HCT116 (cell line): ENCODE results near the gene LIX1.
"Not testable (repeated sequence)": the region's sequence is repeated elsewhere in the genome, so short reads cannot be mapped to it uniquely, and the experiment has no call there.

Experiments
- EZH2phosphoT487 ChIP-seq: fragments of 200-600 bp; IDR thresholded peaks from 2 replicates; pipeline ENCODE4 v1.6.1; 2018; ENCODE audit warnings: antibody characterized with exemption, borderline replicate concordance
- POLR2AphosphoS5 ChIP-seq: IDR thresholded peaks from 2 replicates; pipeline ENCODE4 v1.6.1; 2011; ENCODE audit warnings: mild to moderate bottlenecking, low read depth, low read length, moderate library complexity
- YY1 ChIP-seq: IDR thresholded peaks from 2 replicates; pipeline ENCODE4 v1.6.1; 2011; ENCODE audit warnings: low read length, low read depth, moderate library complexity, mild to moderate bottlenecking; ENCODE audit not compliant: insufficient replicate concordance; ENCODE audit errors: extremely low read depth
- TF ChIP-seq, protein P1 (sequence below): IDR thresholded peaks from 2 replicates; pipeline ENCODE4 v1.6.1; 2012
- TF ChIP-seq, protein P2 (sequence below), 3 experiments: fragments of 200-600 bp in 1 of 3; sonication (generic) in 1 of 3; IDR thresholded peaks in 2 of 3; conservative IDR thresholded peaks in 1 of 3; 2 replicates each; pipeline ENCODE4 v1.5.1; 2012 to 2017; ENCODE audit warnings: low read depth in 2 of 3, low read length in 2 of 3, antibody characterized with exemption in 1 of 3, borderline replicate concordance in 1 of 3, control low read depth in 1 of 3, mild to moderate bottlenecking in 1 of 3, mixed read lengths in 1 of 3, mixed run types in 1 of 3, moderate library complexity in 1 of 3; ENCODE audit not compliant: insufficient read depth in 1 of 3

DNA sequence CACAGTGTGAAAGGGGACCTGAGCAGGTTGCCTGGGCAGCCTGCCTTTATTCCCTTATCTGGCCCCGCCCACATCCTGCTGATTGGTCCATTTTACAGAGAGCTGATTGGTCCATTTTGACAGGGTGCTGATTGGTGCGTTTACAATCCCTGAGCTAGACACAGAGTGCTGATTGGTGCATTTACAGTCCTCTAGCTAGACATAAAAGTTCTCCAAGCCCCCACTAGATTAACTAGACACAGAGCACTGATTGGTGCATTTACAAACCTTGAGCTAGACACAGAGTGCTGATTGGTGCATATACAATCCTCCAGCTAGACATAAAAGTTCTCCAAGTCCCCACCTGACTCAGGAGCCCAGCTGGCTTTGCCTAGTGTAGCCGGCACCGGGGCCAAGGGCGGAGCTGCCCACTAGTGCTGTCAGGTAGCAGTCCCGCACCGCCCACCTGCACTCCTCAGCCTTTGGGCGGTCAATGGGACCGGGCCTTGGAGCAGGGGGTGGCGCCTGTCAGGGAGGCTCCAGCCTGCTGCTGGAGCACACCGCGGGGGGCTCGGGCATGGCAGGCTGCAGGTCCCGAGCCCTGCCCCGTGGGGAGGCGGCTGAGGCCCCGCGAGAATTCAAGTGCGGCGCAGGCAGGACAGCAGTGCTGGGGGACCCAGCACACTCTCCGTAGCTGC is 57.5 kb downstream of the LIX1 start:
- TF ChIP-seq, protein P1, sequence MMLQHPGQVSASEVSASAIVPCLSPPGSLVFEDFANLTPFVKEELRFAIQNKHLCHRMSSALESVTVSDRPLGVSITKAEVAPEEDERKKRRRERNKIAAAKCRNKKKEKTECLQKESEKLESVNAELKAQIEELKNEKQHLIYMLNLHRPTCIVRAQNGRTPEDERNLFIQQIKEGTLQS: not testable (repeated sequence)
- TF ChIP-seq, protein P2, sequence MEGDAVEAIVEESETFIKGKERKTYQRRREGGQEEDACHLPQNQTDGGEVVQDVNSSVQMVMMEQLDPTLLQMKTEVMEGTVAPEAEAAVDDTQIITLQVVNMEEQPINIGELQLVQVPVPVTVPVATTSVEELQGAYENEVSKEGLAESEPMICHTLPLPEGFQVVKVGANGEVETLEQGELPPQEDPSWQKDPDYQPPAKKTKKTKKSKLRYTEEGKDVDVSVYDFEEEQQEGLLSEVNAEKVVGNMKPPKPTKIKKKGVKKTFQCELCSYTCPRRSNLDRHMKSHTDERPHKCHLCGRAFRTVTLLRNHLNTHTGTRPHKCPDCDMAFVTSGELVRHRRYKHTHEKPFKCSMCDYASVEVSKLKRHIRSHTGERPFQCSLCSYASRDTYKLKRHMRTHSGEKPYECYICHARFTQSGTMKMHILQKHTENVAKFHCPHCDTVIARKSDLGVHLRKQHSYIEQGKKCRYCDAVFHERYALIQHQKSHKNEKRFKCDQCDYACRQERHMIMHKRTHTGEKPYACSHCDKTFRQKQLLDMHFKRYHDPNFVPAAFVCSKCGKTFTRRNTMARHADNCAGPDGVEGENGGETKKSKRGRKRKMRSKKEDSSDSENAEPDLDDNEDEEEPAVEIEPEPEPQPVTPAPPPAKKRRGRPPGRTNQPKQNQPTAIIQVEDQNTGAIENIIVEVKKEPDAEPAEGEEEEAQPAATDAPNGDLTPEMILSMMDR (IDR thresholded peaks at IDR 0.05 in 2 of 3, conservative IDR thresholded peaks at IDR 0.05 in 1 of 3; ENCODE audit: borderline replicate concordance in 1 of 3, insufficient read depth in 1 of 3, low read depth in 2 of 3, low read length in 2 of 3): not testable (repeated sequence)
- not testable (repeated sequence) for TF ChIP-seq POLR2AphosphoS5, EZH2phosphoT487, YY1
